Prostate gland (tissue), 2 donors: ENCODE data around the gene FAM53A.

ENCODE experiments used
- CTCF ChIP-seq, 4 experiments: fragments of 200-600 bp in 2 of 4; fragments of 450-650 bp in 2 of 4; sonication (generic) in 2 of 4; IDR thresholded peaks; 1 replicate in 3 of 4; 2 replicates in 1 of 4; pipeline ENCODE4 v1.5.1; 2016 to 2019; ENCODE audit warnings: antibody characterized with exemption in 4 of 4, mild to moderate bottlenecking in 2 of 4, moderate library complexity in 2 of 4
- POLR2A ChIP-seq: fragments of 450-650 bp; IDR thresholded peaks from one replicate; pipeline ENCODE4 v1.6.1; 2016; ENCODE audit warnings: antibody characterized with exemption, mild to moderate bottlenecking
- POLR2AphosphoS5 ChIP-seq: sonication (generic); formaldehyde crosslinking; IDR thresholded peaks from one replicate; pipeline ENCODE4 v1.6.1; 2017; ENCODE audit warnings: antibody characterized with exemption

GRCh38 chr4:1614502-1614853 lies 69.6 kb downstream of the FAM53A start:
- TF ChIP-seq POLR2AphosphoS5: no peak
- no peak for TF ChIP-seq CTCF (IDR thresholded peaks at IDR 0.05)
- no peak for TF ChIP-seq POLR2A
